Activated naive CD8-positive, alpha-beta T cell treated with anti-CD3 and anti-CD28 coated beads, Interleukin-2, amount 50 U/mL, for 24 hours (primary cell): Measurements from ENCODE around the gene NFATC3.
A peak's percentile ranks its signal among the peaks of the same experiment; 100 is the strongest.

ENCODE experiments used
- ATAC-seq: fragments of 150-1000 bp; cut with Tn5 transposase; one replicate; pipeline ENCODE4 v1.10.0; 2021
- DNase-seq: peaks from one replicate; pipeline ENCODE4 v3.0.0; 2021
- H3K27ac Mint-ChIP-seq: one replicate; pipeline ENCODE4 v1.8.0; 2021; ENCODE audit warnings: mild to moderate bottlenecking, mixed read lengths
- H3K27me3 Mint-ChIP-seq: one replicate; pipeline ENCODE4 v1.8.0; 2021; ENCODE audit warnings: mixed read lengths
- H3K36me3 Mint-ChIP-seq: one replicate; pipeline ENCODE4 v1.8.0; 2021; ENCODE audit warnings: low read depth, mixed read lengths
- H3K4me1 Mint-ChIP-seq: one replicate; pipeline ENCODE4 v1.8.0; 2021; ENCODE audit warnings: mixed read lengths
- H3K4me3 Mint-ChIP-seq: one replicate; pipeline ENCODE4 v1.8.0; 2021; ENCODE audit warnings: mild to moderate bottlenecking, moderate library complexity, mixed read lengths
- H3K9me3 Mint-ChIP-seq: one replicate; pipeline ENCODE4 v1.8.0; 2021; ENCODE audit warnings: mixed read lengths

Gene NFATC3

GRCh38 chr16:68079626-68080344 is 5.4 kb upstream of the NFATC3 start:
- DNase-seq (peak; percentile 81), ATAC-seq (peak; percentile 37)
- Mint-ChIP-seq H3K27ac (peak overlapping the region; percentile 96), H3K4me1 (peaks cover 88% of the 10 kb centered on the region), H3K36me3 (peaks cover 34% of the 10 kb centered on the region), H3K4me3 (peak overlapping the region; percentile 64), H3K9me3 (no peaks in the 10 kb centered on the region), H3K27me3 (no peaks in the 10 kb centered on the region)

- DNase-seq (no peak), ATAC-seq (peak; percentile 22)
- H3K4me1 Mint-ChIP-seq = peaks cover 73% of the 10 kb centered on the region
- peak overlapping the region; percentile 96 for H3K27ac Mint-ChIP-seq
- peak overlapping the region; percentile 59 for H3K4me3 Mint-ChIP-seq
- H3K27me3 Mint-ChIP-seq = no peaks in the 10 kb centered on the region
- no peaks in the 10 kb centered on the region for H3K9me3 Mint-ChIP-seq
- peaks cover 20% of the 10 kb centered on the region for H3K36me3 Mint-ChIP-seq
Measured at GRCh38 chr16:68081861-68082628, 3.1 kb upstream of the NFATC3 start.

GRCh38 chr16:68082629-68083238 is 2.4 kb upstream of the NFATC3 start:
- ATAC-seq (no peak), DNase-seq (no peak)
- Mint-ChIP-seq H3K9me3 (no peaks in the 10 kb centered on the region), H3K27me3 (no peaks in the 10 kb centered on the region), H3K4me1 (peaks cover 73% of the 10 kb centered on the region), H3K4me3 (no peak overlapping the region), H3K36me3 (peaks cover 17% of the 10 kb centered on the region), H3K27ac (peak overlapping the region; percentile 96)

- DNase-seq = no peak
- Mint-ChIP-seq H3K36me3 (peaks cover 12% of the 10 kb centered on the region), H3K4me1 (peaks cover 71% of the 10 kb centered on the region), H3K27ac (peak overlapping the region; percentile 96), H3K4me3 (no peak overlapping the region), H3K27me3 (no peaks in the 10 kb centered on the region), H3K9me3 (no peaks in the 10 kb centered on the region)
- ATAC-seq = no peak
Measured at GRCh38 chr16:68083239-68083781, 1.9 kb upstream of the NFATC3 start.

GRCh38 chr16:68083861-68084503 is 1.2 kb upstream of the NFATC3 start:
- Mint-ChIP-seq H3K27ac (peak overlapping the region; percentile 96), H3K9me3 (no peaks in the 10 kb centered on the region), H3K36me3 (peaks cover 10% of the 10 kb centered on the region), H3K27me3 (no peaks in the 10 kb centered on the region), H3K4me1 (peaks cover 70% of the 10 kb centered on the region), H3K4me3 (peak overlapping the region; percentile 81)
- DNase-seq = no peak
- ATAC-seq = no peak

GRCh38 chr16:68084504-68085258 is 489 bp upstream of the NFATC3 start:
- Mint-ChIP-seq H3K4me3 (peak overlapping the region; percentile 81), H3K27me3 (no peaks in the 10 kb centered on the region), H3K36me3 (peaks cover 10% of the 10 kb centered on the region), H3K27ac (peak overlapping the region; percentile 96), H3K4me1 (peaks cover 70% of the 10 kb centered on the region), H3K9me3 (no peaks in the 10 kb centered on the region)
- ATAC-seq (peak; percentile 65), DNase-seq (peak; percentile 90)

- Mint-ChIP-seq H3K4me1 (peaks cover 69% of the 10 kb centered on the region), H3K27ac (peak overlapping the region; percentile 90), H3K9me3 (no peaks in the 10 kb centered on the region), H3K27me3 (no peaks in the 10 kb centered on the region), H3K4me3 (peak overlapping the region; percentile 94), H3K36me3 (peaks cover 4% of the 10 kb centered on the region)
- DNase-seq (no peak), ATAC-seq (no peak)
Measured at GRCh38 chr16:68086336-68086841, 1.2 kb downstream of the NFATC3 start.

GRCh38 chr16:68086860-68087268 is 1.7 kb downstream of the NFATC3 start:
- Mint-ChIP-seq H3K27me3 (no peaks in the 10 kb centered on the region), H3K4me3 (peak overlapping the region; percentile 94), H3K9me3 (no peaks in the 10 kb centered on the region), H3K27ac (peak overlapping the region; percentile 90), H3K4me1 (peaks cover 69% of the 10 kb centered on the region), H3K36me3 (peaks cover 4% of the 10 kb centered on the region)
- DNase-seq (no peak), ATAC-seq (no peak)

- DNase-seq (no peak), ATAC-seq (no peak)
- H3K4me1 Mint-ChIP-seq = peaks cover 67% of the 10 kb centered on the region
- no peaks in the 10 kb centered on the region for H3K9me3 Mint-ChIP-seq
- H3K27me3 Mint-ChIP-seq = no peaks in the 10 kb centered on the region
- H3K4me3 Mint-ChIP-seq = peak overlapping the region; percentile 94
- peaks cover 4% of the 10 kb centered on the region for H3K36me3 Mint-ChIP-seq
- H3K27ac Mint-ChIP-seq = peak overlapping the region; percentile 90
Measured at GRCh38 chr16:68087688-68088087, 2.5 kb downstream of the NFATC3 start.

- Mint-ChIP-seq H3K4me1 (peaks cover 67% of the 10 kb centered on the region), H3K4me3 (peak overlapping the region; percentile 94)
Measured at GRCh38 chr16:68088130-68088972, 3.2 kb downstream of the NFATC3 start.

GRCh38 chr16:68089067-68089466 is 3.9 kb downstream of the NFATC3 start:
- peak overlapping the region; percentile 70 for H3K4me3 Mint-ChIP-seq
- DNase-seq (no peak), ATAC-seq (no peak)
- H3K9me3 Mint-ChIP-seq = no peaks in the 10 kb centered on the region
- no peaks in the 10 kb centered on the region for H3K27me3 Mint-ChIP-seq
- H3K4me1 Mint-ChIP-seq = peaks cover 67% of the 10 kb centered on the region
- H3K36me3 Mint-ChIP-seq = peaks cover 2% of the 10 kb centered on the region
- H3K27ac Mint-ChIP-seq = peak overlapping the region; percentile 71

More at GRCh38 chr16:68088130-68088972, 3.2 kb downstream of the NFATC3 start:
- no peaks in the 10 kb centered on the region for H3K27me3 Mint-ChIP-seq
- peaks cover 4% of the 10 kb centered on the region for H3K36me3 Mint-ChIP-seq
- DNase-seq = no peak
- peak overlapping the region; percentile 90 for H3K27ac Mint-ChIP-seq
- ATAC-seq = no peak
- no peaks in the 10 kb centered on the region for H3K9me3 Mint-ChIP-seq

- H3K27ac Mint-ChIP-seq = peak overlapping the region; percentile 71
- no peak for ATAC-seq
- peaks cover 4% of the 10 kb centered on the region for H3K36me3 Mint-ChIP-seq
- H3K27me3 Mint-ChIP-seq = no peaks in the 10 kb centered on the region
- no peaks in the 10 kb centered on the region for H3K9me3 Mint-ChIP-seq
- DNase-seq = no peak
- peaks cover 72% of the 10 kb centered on the region for H3K4me1 Mint-ChIP-seq
- peak overlapping the region; percentile 70 for H3K4me3 Mint-ChIP-seq
Measured at GRCh38 chr16:68090130-68090529, 5.0 kb downstream of the NFATC3 start.

- H3K9me3 Mint-ChIP-seq = no peaks in the 10 kb centered on the region
- peak overlapping the region; percentile 70 for H3K4me3 Mint-ChIP-seq
- no peak for ATAC-seq
- peak overlapping the region; percentile 71 for H3K27ac Mint-ChIP-seq
- no peak for DNase-seq
- H3K27me3 Mint-ChIP-seq = no peaks in the 10 kb centered on the region
- peaks cover 75% of the 10 kb centered on the region for H3K4me1 Mint-ChIP-seq
- peaks cover 4% of the 10 kb centered on the region for H3K36me3 Mint-ChIP-seq
Measured at GRCh38 chr16:68090533-68090932, 5.4 kb downstream of the NFATC3 start.
